K562 (cell line): ENCODE data around the gene RNU1-4. TPM values are rescaled to one million over a fixed set of nuclear protein-coding genes. Genes with fewer than 3 reads are reported as not detected.
A peak's percentile ranks its signal among the peaks of the same experiment; 100 is the strongest.
"Not testable (repeated sequence)": the region's sequence is repeated elsewhere in the genome, so short reads cannot be mapped to it uniquely, and the experiment has no call there.

ENCODE experiments used
- ATAC-seq: fragments of 200-7000 bp; cut with Tn5 transposase; 3 replicates; pipeline ENCODE4 v1.9.1; 2020; ENCODE audit warnings: moderate library complexity
- BruUV-seq: library from RNA; stranded (reverse); fragments of 400-500 nt; replicated peaks from 2 replicates; lab custom pipeline; 2021; lab: Mats Ljungman, UMichigan
- CTCF ChIA-PET: fragments of 300-600 bp; formaldehyde crosslinking; extraction: SDS; loops from one replicate; lab custom pipeline; 2021; ENCODE audit warnings: low intra/inter-chr PET ratio; lab: Yijun Ruan, JAX
- POLR2A ChIA-PET: fragments of 300-600, 350-650 bp; sonication (Branson Sonifier 250); formaldehyde crosslinking; extraction: SDS; loops from one replicate; lab custom pipeline; 2021; ENCODE audit warnings: antibody characterized with exemption, inconsistent platforms; lab: Yijun Ruan, JAX
- DNase-seq, 4 experiments: peaks; one replicate each; pipeline versions ENCODE4 v3.0.0 to v3.0.0-alpha.2; 2011 to 2018; ENCODE audit warnings: low spot score in 3 of 4, mixed read lengths in 3 of 4; ENCODE audit errors: extremely low read depth in 1 of 4
- FAIRE-seq: peaks from 2 replicates; lab custom pipeline; 2011; peaks lifted over from hg19 to GRCh38; lab: Jason Lieb, UNC
- H2AFZ ChIP-seq: 2 replicates; pipeline ENCODE4 v1.6.0; 2011; ENCODE audit warnings: low read depth, low read length, control low read depth, inconsistent platforms
- H3K27ac ChIP-seq: fragments of 200-600 bp; 3 replicates; pipeline ENCODE4 v1.8.0; 2011; ENCODE audit warnings: low read depth, mild to moderate bottlenecking, control low read depth, inconsistent platforms, low read length, moderate library complexity, mixed read lengths; ENCODE audit errors: extremely low read depth
- H3K27me3 ChIP-seq, 2 experiments: fragments of 300-600 bp in 1 of 2; 2 replicates in 1 of 2; 3 replicates in 1 of 2; pipeline versions ENCODE4 v1.6.0 to v1.8.0; 2011; ENCODE audit warnings: inconsistent platforms in 2 of 2, low read length in 2 of 2, mild to moderate bottlenecking in 1 of 2, mixed read lengths in 1 of 2, moderate library complexity in 1 of 2; ENCODE audit not compliant: control insufficient read depth in 2 of 2, insufficient read depth in 2 of 2
- H3K36me3 ChIP-seq: fragments of 300-600 bp; 3 replicates; pipeline ENCODE4 v1.8.0; 2011; ENCODE audit warnings: mild to moderate bottlenecking, low read length, inconsistent platforms; ENCODE audit not compliant: control insufficient read depth, insufficient read depth
- H3K4me1 ChIP-seq, 2 experiments: fragments of 200-600 bp in 1 of 2; replicated peaks in 1 of 2; 2 replicates in 1 of 2; 3 replicates in 1 of 2; pipeline versions ENCODE4 v1.5.1 to v1.8.0; 2011; ENCODE audit warnings: inconsistent platforms in 2 of 2, low read length in 2 of 2, mild to moderate bottlenecking in 1 of 2, mixed read lengths in 1 of 2, moderate library complexity in 1 of 2; ENCODE audit not compliant: control insufficient read depth in 2 of 2, insufficient read depth in 2 of 2
- H3K4me2 ChIP-seq: 2 replicates; pipeline ENCODE4 v1.6.1; 2011; ENCODE audit warnings: low read length, control low read depth, inconsistent platforms, mixed read lengths; ENCODE audit not compliant: insufficient read depth
- H3K4me3 ChIP-seq: fragments of 200-600 bp; sonication (generic), shearing (Covaris generic); 2 replicates; pipeline ENCODE4 v1.5.1; 2016; ENCODE audit warnings: control low read depth, inconsistent platforms
- H3K79me2 ChIP-seq: fragments of 200-600 bp; 3 replicates; pipeline ENCODE4 v1.8.0; 2011; ENCODE audit warnings: low read length, inconsistent platforms; ENCODE audit not compliant: control insufficient read depth, insufficient read depth
- H3K9ac ChIP-seq, 2 experiments: 2 replicates each; pipeline versions ENCODE4 v1.6.0 to v1.6.1; 2011; ENCODE audit warnings: low read depth in 2 of 2, low read length in 2 of 2, control low read depth in 1 of 2, inconsistent platforms in 1 of 2, mild to moderate bottlenecking in 1 of 2, mixed read lengths in 1 of 2; ENCODE audit not compliant: insufficient read depth in 1 of 2
- H3K9me1 ChIP-seq: one replicate; pipeline ENCODE4 v1.6.0; 2011; ENCODE audit warnings: inconsistent platforms, mild to moderate bottlenecking, low read length, moderate library complexity; ENCODE audit not compliant: control insufficient read depth, insufficient read depth
- H3K9me3 ChIP-seq: replicated peaks from 2 replicates; pipeline ENCODE4 v1.5.1; 2011; ENCODE audit warnings: low read depth, low read length, inconsistent platforms; ENCODE audit not compliant: control insufficient read depth, insufficient read depth
- H4K20me1 ChIP-seq: replicated peaks from 2 replicates; pipeline ENCODE4 v1.6.1; 2011; ENCODE audit warnings: low read length, inconsistent platforms, mixed read lengths; ENCODE audit not compliant: control insufficient read depth, insufficient read depth
- MEIS2 ChIP-seq: fragments of 450-650 bp; IDR thresholded peaks from 2 replicates; pipeline ENCODE4 v1.6.1; 2014; ENCODE audit warnings: mild to moderate bottlenecking; ENCODE audit not compliant: partially characterized antibody
- NFIC ChIP-seq: fragments of 450-650 bp; IDR thresholded peaks from 2 replicates; pipeline ENCODE4 v1.6.1; 2017; ENCODE audit warnings: mild to moderate bottlenecking, inconsistent platforms
- WGBS: fragments of 100-300 bp; shearing (Covaris generic); methylation state at CpG from one replicate; pipeline ENCODE4 v1.1.6; 2016; ENCODE audit warnings: low coverage, mixed read lengths; ENCODE audit not compliant: insufficient coverage; ENCODE audit errors: missing lambda C conversion rate; 5-methylcytosine and 5-hydroxymethylcytosine counted together
- in situ Hi-C: fragments of 300-500 bp; cut with MboI; formaldehyde crosslinking; loops from 4 replicates; pipeline ENCODE4 v1.15.0; 2018; ENCODE audit warnings: inconsistent platforms, mixed read lengths
- intact Hi-C: fragments of 100-400 bp; cut with micrococcal nuclease; formaldehyde crosslinking; loops from 2 replicates; pipeline ENCODE4 v1.14.2; 2022
- polyA plus RNA-seq, 8 experiments: library from polyadenylated mRNA; depleted of rRNA in 4 of 8; stranded (reverse) in 5 of 8; unstranded in 3 of 8; fragments of >200 nt; fragmentation: Nextera tagmentation in 2 of 8; fragmentation: Illumina TruSeq in 1 of 8; extraction: Ambion mirVana in 2 of 8; extraction: Trizol in 1 of 8; gene quantifications; 2 replicates each; pipeline versions ENCODE4 v1.2.1 to v1.2.3, GENCODE V29; 2011 to 2014; ENCODE audit warnings: inconsistent platforms in 1 of 8, missing spikeins in 1 of 8
- total RNA-seq, 7 experiments: library from RNA; depleted of rRNA in 6 of 7; stranded (reverse); fragments of >200 nt in 6 of 7; fragmentation: Illumina TruSeq in 2 of 7; extraction: Trizol in 2 of 7; gene quantifications; 2 replicates each; pipeline versions ENCODE4 v1.2.1 to v1.2.3, GENCODE V29; 2011 to 2021; ENCODE audit warnings: low replicate concordance in 1 of 7
- TF ChIP-seq, protein P1 (sequence below): fragments of 450-650 bp; IDR thresholded peaks from 2 replicates; pipeline ENCODE4 v1.6.1; 2016
- TF ChIP-seq, protein P2 (sequence below), 2 experiments: IDR thresholded peaks in 1 of 2; conservative IDR thresholded peaks in 1 of 2; 2 replicates each; pipeline ENCODE4 v1.6.1; 2016; ENCODE audit warnings: low read depth in 2 of 2, mild to moderate bottlenecking in 1 of 2, missing compliant biosample characterization in 1 of 2, missing genetic modification characterization in 1 of 2, moderate library complexity in 1 of 2

Gene RNU1-4
- total and polyA plus RNA-seq, 9 of the 15 experiments (the other 6 are each of a cell fraction or from before 2014, with no cell fraction given), result under 0.01 to 32,823 (median 2,538) TPM; not detected in 4

DNA sequence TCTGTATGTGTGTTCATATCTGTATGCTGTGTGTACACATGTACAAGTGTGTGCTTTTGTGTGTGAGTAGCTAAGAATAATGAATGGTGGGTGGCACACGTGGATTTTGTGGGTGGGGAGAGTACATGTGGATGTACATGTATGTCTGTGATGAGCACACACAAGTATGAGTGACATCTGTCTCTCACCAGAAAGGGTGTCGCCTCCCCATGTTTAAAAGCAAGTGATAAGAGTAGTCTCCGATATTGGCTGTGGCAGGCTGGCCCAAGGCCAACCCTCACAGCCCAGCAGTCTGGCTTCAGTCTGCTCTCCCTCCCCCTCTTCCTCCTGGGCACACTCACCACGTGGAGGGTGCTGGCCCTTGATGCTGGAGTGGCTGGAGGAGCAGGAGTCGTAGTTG, 36.7 kb upstream of the RNU1-4 start:
- H3K79me2 ChIP-seq, FAIRE-seq, POLR2A ChIA-PET, H3K27ac ChIP-seq, H3K9me3 ChIP-seq, H3K4me3 ChIP-seq, DNase-seq, H3K36me3 ChIP-seq, intact Hi-C loops, H3K4me2 ChIP-seq, H3K27me3 ChIP-seq, BruUV-seq, H3K9ac ChIP-seq, in situ Hi-C loops, H4K20me1 ChIP-seq, H2AFZ ChIP-seq, ATAC-seq, H3K9me1 ChIP-seq: not testable (repeated sequence)
- CTCF ChIA-PET, result interaction anchor here (0.9 kb wide), 1 partner anchor 83 kb away, joined by 4 read pairs; no protein-coding TSS in a partner anchor
- WGBS, result 6% methylated on average over 2 of the region's 5 CpGs
- peaks cover 0 to 10% of the 10 kb centered on the region in 2 experiments; a peak in 2 of 5 replicates for H3K4me1 ChIP-seq
- TF ChIP-seq, protein P1, sequence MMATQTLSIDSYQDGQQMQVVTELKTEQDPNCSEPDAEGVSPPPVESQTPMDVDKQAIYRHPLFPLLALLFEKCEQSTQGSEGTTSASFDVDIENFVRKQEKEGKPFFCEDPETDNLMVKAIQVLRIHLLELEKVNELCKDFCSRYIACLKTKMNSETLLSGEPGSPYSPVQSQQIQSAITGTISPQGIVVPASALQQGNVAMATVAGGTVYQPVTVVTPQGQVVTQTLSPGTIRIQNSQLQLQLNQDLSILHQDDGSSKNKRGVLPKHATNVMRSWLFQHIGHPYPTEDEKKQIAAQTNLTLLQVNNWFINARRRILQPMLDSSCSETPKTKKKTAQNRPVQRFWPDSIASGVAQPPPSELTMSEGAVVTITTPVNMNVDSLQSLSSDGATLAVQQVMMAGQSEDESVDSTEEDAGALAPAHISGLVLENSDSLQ, result peak; percentile 79
- peak; percentile 74 for TF ChIP-seq MEIS2
- TF ChIP-seq NFIC, result peak; percentile 58
- TF ChIP-seq, protein P2, sequence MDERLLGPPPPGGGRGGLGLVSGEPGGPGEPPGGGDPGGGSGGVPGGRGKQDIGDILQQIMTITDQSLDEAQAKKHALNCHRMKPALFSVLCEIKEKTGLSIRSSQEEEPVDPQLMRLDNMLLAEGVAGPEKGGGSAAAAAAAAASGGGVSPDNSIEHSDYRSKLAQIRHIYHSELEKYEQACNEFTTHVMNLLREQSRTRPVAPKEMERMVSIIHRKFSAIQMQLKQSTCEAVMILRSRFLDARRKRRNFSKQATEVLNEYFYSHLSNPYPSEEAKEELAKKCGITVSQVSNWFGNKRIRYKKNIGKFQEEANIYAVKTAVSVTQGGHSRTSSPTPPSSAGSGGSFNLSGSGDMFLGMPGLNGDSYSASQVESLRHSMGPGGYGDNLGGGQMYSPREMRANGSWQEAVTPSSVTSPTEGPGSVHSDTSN (CRISPR knock-in tag; IDR thresholded peaks at IDR 0.05; ENCODE audit: low read depth), result not testable (repeated sequence)
- TF ChIP-seq, protein P2 (tag; conservative IDR thresholded peaks at IDR 0.05; ENCODE audit: low read depth), result peak; percentile 53; the same call in 1 of the 2 replicates

DNA sequence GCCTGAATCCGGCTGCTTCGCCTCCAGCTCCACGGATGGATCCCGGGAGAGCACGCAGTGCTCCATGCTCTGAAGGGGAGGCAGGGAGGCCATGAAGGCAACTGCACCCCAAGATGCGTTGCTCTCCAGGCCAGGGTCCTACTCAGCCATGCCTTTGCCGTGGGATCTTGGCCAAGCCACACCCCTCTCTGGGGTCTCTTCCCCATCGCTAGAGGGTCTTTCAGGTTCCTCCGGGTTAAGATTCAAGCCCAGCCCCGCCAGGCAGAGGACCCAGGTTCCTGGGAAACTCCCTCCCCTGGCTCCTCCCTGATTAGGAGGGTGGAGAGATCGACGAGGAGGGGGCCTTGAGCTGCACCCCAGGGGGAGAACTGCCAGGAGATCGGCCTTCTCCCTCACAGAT, 36.2 kb upstream of the RNU1-4 start:
- H3K9me3 ChIP-seq, H3K27ac ChIP-seq, in situ Hi-C loops, ATAC-seq, BruUV-seq, H2AFZ ChIP-seq, intact Hi-C loops, DNase-seq, H3K9ac ChIP-seq, FAIRE-seq, H3K27me3 ChIP-seq, H3K9me1 ChIP-seq, H3K79me2 ChIP-seq, H4K20me1 ChIP-seq, H3K4me2 ChIP-seq, POLR2A ChIA-PET, H3K36me3 ChIP-seq, H3K4me3 ChIP-seq: not testable (repeated sequence)
- H3K4me1 ChIP-seq, result peaks cover 0 to 10% of the 10 kb centered on the region in 2 experiments; a peak in 2 of 5 replicates
- WGBS, result no CpG with 5 or more reads among the region's 13 CpGs
- CTCF ChIA-PET, result interaction anchor here (0.9 kb wide), 1 partner anchor 83 kb away, joined by 4 read pairs; no protein-coding TSS in a partner anchor
